HCT116 (cell line): ENCODE data around the gene DIP2C.

ENCODE experiments used
- POLR2A ChIP-seq: IDR thresholded peaks from 2 replicates; pipeline ENCODE4 v1.7.0; 2011; ENCODE audit warnings: borderline replicate concordance; ENCODE audit not compliant: insufficient read depth, insufficient read length; ENCODE audit errors: extremely low read depth
- TCF7L2 ChIP-seq: IDR thresholded peaks from 2 replicates; pipeline ENCODE4 v1.7.0; 2011; ENCODE audit warnings: borderline replicate concordance, inconsistent platforms; ENCODE audit not compliant: insufficient read depth, insufficient read length; ENCODE audit errors: extremely low read depth
- TF ChIP-seq, protein P1 (sequence below): IDR thresholded peaks from 2 replicates; pipeline ENCODE4 v1.6.1; 2012
- TF ChIP-seq, protein P2 (sequence below), 3 experiments: fragments of 200-600 bp in 1 of 3; sonication (generic) in 1 of 3; IDR thresholded peaks in 2 of 3; conservative IDR thresholded peaks in 1 of 3; 2 replicates each; pipeline ENCODE4 v1.5.1; 2012 to 2017; ENCODE audit warnings: low read depth in 2 of 3, low read length in 2 of 3, antibody characterized with exemption in 1 of 3, borderline replicate concordance in 1 of 3, control low read depth in 1 of 3, mild to moderate bottlenecking in 1 of 3, mixed read lengths in 1 of 3, mixed run types in 1 of 3, moderate library complexity in 1 of 3; ENCODE audit not compliant: insufficient read depth in 1 of 3

DNA sequence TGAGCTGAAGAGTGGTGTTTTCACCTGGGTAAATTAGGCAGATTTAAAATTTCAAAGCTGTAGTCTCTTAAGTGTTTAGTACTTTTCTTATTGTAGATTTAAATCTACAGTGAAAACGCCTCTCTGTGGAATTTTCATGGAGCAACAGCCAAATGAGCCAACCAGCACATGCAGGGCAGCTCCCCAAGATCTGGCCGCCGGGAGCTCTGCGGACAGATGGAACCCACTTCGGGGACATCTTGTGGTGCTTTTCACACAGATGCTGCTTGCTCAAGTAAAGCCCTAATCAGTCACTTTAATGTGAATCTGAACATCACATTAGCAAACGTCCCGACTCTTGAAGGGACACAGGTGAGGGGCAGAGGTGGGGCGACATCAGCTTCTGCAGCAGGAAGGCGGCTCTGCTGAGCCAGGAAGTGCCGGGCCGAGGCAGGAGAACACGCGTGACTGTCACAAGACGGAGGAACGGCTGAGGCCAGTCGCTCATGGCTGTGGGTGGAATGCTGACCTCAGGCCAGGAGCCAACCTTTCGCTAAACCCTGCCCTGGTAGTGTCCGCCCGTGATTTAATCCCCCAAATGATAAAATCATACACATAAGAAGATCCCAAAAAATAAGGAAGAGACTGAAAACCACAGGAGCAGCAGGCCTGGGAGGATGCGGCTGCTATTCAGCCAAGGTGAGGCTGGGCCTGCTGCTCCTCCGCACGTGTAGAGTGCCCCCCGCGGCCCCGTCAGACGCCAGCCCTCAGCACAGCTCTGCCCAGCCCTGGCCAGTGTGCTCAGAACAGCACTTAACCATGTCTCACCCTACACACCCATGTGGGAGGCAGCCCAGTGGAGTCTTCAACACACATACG, 297.4 kb downstream of the DIP2C start:
- TF ChIP-seq POLR2A (no peak), TCF7L2 (no peak)
- TF ChIP-seq, protein P1, sequence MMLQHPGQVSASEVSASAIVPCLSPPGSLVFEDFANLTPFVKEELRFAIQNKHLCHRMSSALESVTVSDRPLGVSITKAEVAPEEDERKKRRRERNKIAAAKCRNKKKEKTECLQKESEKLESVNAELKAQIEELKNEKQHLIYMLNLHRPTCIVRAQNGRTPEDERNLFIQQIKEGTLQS = no peak
- TF ChIP-seq, protein P2, sequence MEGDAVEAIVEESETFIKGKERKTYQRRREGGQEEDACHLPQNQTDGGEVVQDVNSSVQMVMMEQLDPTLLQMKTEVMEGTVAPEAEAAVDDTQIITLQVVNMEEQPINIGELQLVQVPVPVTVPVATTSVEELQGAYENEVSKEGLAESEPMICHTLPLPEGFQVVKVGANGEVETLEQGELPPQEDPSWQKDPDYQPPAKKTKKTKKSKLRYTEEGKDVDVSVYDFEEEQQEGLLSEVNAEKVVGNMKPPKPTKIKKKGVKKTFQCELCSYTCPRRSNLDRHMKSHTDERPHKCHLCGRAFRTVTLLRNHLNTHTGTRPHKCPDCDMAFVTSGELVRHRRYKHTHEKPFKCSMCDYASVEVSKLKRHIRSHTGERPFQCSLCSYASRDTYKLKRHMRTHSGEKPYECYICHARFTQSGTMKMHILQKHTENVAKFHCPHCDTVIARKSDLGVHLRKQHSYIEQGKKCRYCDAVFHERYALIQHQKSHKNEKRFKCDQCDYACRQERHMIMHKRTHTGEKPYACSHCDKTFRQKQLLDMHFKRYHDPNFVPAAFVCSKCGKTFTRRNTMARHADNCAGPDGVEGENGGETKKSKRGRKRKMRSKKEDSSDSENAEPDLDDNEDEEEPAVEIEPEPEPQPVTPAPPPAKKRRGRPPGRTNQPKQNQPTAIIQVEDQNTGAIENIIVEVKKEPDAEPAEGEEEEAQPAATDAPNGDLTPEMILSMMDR (IDR thresholded peaks at IDR 0.05 in 2 of 3, conservative IDR thresholded peaks at IDR 0.05 in 1 of 3; ENCODE audit: borderline replicate concordance in 1 of 3, insufficient read depth in 1 of 3, low read depth in 2 of 3, low read length in 2 of 3) = no peak
